Vagina (tissue), 2 donors: ENCODE data around the gene CRY1. TPM values are rescaled to one million over a fixed set of nuclear protein-coding genes. Genes with fewer than 3 reads are reported as not detected.
"Not testable (repeated sequence)": the region's sequence is repeated elsewhere in the genome, so short reads cannot be mapped to it uniquely, and the experiment has no call there.

Experiments used
- DNase-seq, 2 donors: peaks; one replicate each; pipeline ENCODE4 v3.0.0-alpha.2; 2017; ENCODE audit errors: extremely low spot score in 2 of 2
- H3K27ac ChIP-seq: fragments of 200-600 bp; sonication (generic); one replicate; pipeline ENCODE4 v1.5.1; 2019
- H3K27me3 ChIP-seq: fragments of 200-600 bp; sonication (generic); one replicate; pipeline ENCODE4 v1.5.1; 2019
- H3K36me3 ChIP-seq, 2 donors: fragments of 200-600 bp; sonication (generic); one replicate each; pipeline ENCODE4 v1.5.1; 2017 to 2019
- H3K4me1 ChIP-seq: fragments of 200-600 bp; sonication (generic); one replicate; pipeline ENCODE4 v1.5.1; 2019
- H3K4me3 ChIP-seq, 2 donors: fragments of 200-600 bp; sonication (generic); 1 replicate in 1 of 2; 2 replicates in 1 of 2; pipeline ENCODE4 v1.5.1; 2016 to 2019
- H3K9me3 ChIP-seq: fragments of 200-600 bp; sonication (generic); one replicate; pipeline ENCODE4 v1.5.1; 2019
- POLR2A ChIP-seq, 2 donors: fragments of 450-650 bp; IDR thresholded peaks; one replicate each; pipeline ENCODE4 v1.6.1; 2017; ENCODE audit warnings: antibody characterized with exemption in 2 of 2, mild to moderate bottlenecking in 2 of 2, moderate library complexity in 2 of 2
- POLR2AphosphoS5 ChIP-seq, 2 donors: sonication (generic); formaldehyde crosslinking; IDR thresholded peaks; one replicate each; pipeline ENCODE4 v1.9.0; 2017; ENCODE audit warnings: antibody characterized with exemption in 2 of 2, mild to moderate bottlenecking in 2 of 2, low read depth in 1 of 2; ENCODE audit not compliant: insufficient read depth in 1 of 2
- intact Hi-C: fragments of 100-400 bp; cut with DNase I; formaldehyde crosslinking; loops from one replicate; pipeline ENCODE4 v1.15.1; 2023
- total RNA-seq: library from RNA; depleted of rRNA; stranded (reverse); fragments of >200 nt; gene quantifications from one replicate; pipeline ENCODE4 v1.2.3, GENCODE V29; 2016
- TF ChIP-seq, protein P1 (sequence below), 3 experiments: fragments of 450-650 bp in 2 of 3; fragments of 200-600 bp in 1 of 3; sonication (generic) in 1 of 3; IDR thresholded peaks; one replicate each; pipeline ENCODE4 v1.5.1; 2017 to 2019; ENCODE audit warnings: antibody characterized with exemption in 3 of 3, mild to moderate bottlenecking in 2 of 3, moderate library complexity in 2 of 3

Gene CRY1
- total RNA-seq, 1 donor from 2014 or later = 18.7 TPM

DNA sequence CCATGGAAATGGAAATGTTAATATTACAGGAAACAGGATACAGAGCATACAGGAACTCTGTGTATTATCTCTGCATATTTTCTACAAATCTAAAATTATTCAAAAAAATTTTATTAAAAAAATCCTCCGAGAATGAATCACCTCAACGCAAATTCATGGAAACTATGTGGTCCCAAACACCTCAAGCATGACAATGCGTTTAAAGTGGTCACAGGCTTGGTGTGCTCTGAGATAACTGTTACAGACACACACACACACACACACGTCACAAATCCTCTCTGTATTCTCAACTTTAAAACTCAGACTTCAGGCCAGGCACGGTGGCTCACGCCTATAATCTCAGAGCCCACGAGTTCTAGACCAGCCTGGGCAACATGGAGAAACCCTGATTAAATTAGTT lies 61.1 kb downstream of the CRY1 start:
- H3K27ac ChIP-seq = no peak overlapping the region
- TF ChIP-seq, protein P1, sequence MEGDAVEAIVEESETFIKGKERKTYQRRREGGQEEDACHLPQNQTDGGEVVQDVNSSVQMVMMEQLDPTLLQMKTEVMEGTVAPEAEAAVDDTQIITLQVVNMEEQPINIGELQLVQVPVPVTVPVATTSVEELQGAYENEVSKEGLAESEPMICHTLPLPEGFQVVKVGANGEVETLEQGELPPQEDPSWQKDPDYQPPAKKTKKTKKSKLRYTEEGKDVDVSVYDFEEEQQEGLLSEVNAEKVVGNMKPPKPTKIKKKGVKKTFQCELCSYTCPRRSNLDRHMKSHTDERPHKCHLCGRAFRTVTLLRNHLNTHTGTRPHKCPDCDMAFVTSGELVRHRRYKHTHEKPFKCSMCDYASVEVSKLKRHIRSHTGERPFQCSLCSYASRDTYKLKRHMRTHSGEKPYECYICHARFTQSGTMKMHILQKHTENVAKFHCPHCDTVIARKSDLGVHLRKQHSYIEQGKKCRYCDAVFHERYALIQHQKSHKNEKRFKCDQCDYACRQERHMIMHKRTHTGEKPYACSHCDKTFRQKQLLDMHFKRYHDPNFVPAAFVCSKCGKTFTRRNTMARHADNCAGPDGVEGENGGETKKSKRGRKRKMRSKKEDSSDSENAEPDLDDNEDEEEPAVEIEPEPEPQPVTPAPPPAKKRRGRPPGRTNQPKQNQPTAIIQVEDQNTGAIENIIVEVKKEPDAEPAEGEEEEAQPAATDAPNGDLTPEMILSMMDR (IDR thresholded peaks at IDR 0.05) = no peak
- TF ChIP-seq POLR2A (IDR thresholded peaks at IDR 0.05) = no peak
- TF ChIP-seq POLR2AphosphoS5 (IDR thresholded peaks at IDR 0.05; ENCODE audit: insufficient read depth in 1 of 2, low read depth in 1 of 2) = no peak
- no peaks in the 10 kb centered on the region for H3K9me3 ChIP-seq
- H3K27me3 ChIP-seq = no peaks in the 10 kb centered on the region
- H3K36me3 ChIP-seq = no peaks in the 10 kb centered on the region
- H3K4me3 ChIP-seq = no peak overlapping the region
- intact Hi-C loops = no loop called here
- peaks cover 43% of the 10 kb centered on the region for H3K4me1 ChIP-seq
- DNase-seq = no peak

GRCh38 chr12:107031061-107031460 lies 62.3 kb downstream of the CRY1 start:
- Histone ChIP-seq H3K4me1 (peaks cover 55% of the 10 kb centered on the region), H3K36me3 (no peaks in the 10 kb centered on the region), H3K4me3 (no peak overlapping the region), H3K27me3 (no peaks in the 10 kb centered on the region), H3K9me3 (no peaks in the 10 kb centered on the region), H3K27ac (no peak overlapping the region)
- no peak for DNase-seq
- TF ChIP-seq POLR2AphosphoS5 (IDR thresholded peaks at IDR 0.05; ENCODE audit: insufficient read depth in 1 of 2, low read depth in 1 of 2) (no peak), POLR2A (IDR thresholded peaks at IDR 0.05) (no peak)
- TF ChIP-seq, protein P1 (IDR thresholded peaks at IDR 0.05) = no peak
- intact Hi-C loops = no loop called here

DNA sequence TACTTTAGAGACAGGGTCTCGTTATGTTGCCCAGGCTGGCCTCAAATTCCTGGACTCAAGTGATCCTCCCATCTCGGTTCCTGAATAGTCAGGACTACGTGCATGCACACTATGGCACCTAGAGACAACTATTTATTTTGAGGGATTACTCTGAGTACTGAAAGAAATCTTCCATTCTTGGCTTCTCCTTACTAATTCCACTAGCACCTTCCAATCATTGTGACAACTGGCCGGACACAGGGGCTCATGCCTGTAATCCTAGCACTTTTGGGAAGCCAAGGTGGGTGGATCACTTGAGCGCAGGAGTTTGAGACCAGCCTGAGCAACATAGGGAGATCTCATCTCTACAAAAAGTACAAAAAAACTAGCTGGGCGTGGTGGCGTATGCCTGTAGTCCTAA lies 64.3 kb downstream of the CRY1 start:
- H3K4me1 ChIP-seq = peaks cover 55% of the 10 kb centered on the region
- TF ChIP-seq, protein P1 (IDR thresholded peaks at IDR 0.05) = no peak
- TF ChIP-seq POLR2A (IDR thresholded peaks at IDR 0.05) (no peak), POLR2AphosphoS5 (IDR thresholded peaks at IDR 0.05; ENCODE audit: insufficient read depth in 1 of 2, low read depth in 1 of 2) (no peak)
- no peaks in the 10 kb centered on the region for H3K27me3 ChIP-seq
- H3K27ac ChIP-seq = no peak overlapping the region
- no peaks in the 10 kb centered on the region for H3K36me3 ChIP-seq
- H3K4me3 ChIP-seq = no peak overlapping the region
- intact Hi-C loops = no loop called here
- DNase-seq = no peak
- H3K9me3 ChIP-seq = no peaks in the 10 kb centered on the region

DNA sequence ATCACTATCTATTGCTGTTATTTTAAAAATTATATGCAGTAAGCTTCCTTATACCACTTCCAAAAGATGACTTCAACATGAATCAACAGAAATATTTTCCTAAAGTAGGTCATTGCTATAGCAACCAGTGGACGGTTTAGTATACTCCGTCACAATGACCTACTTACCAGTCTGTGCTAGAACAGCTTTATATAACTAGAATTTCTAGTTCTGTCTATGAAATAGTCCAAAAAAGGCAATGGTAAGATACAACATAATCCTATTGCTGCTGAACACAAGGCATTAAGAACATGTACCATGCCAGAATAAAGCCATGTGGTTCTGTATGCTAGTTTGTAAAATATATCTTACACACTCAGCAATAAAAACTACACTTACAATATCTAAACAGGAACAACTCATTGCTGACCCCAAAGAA lies 65.7 kb downstream of the CRY1 start:
- no peaks in the 10 kb centered on the region for H3K36me3 ChIP-seq
- peaks cover 55% of the 10 kb centered on the region for H3K4me1 ChIP-seq
- H3K27me3 ChIP-seq = no peaks in the 10 kb centered on the region
- H3K9me3 ChIP-seq = no peaks in the 10 kb centered on the region
- intact Hi-C loops = no loop called here
- peak overlapping the region; percentile 91 for H3K27ac ChIP-seq
- TF ChIP-seq, protein P1 (IDR thresholded peaks at IDR 0.05) = no peak
- TF ChIP-seq POLR2AphosphoS5 (IDR thresholded peaks at IDR 0.05; ENCODE audit: insufficient read depth in 1 of 2, low read depth in 1 of 2) = peak in 1 of 2 donors; percentile 99
- H3K4me3 ChIP-seq = no peak overlapping the region
- no peak for DNase-seq

DNA sequence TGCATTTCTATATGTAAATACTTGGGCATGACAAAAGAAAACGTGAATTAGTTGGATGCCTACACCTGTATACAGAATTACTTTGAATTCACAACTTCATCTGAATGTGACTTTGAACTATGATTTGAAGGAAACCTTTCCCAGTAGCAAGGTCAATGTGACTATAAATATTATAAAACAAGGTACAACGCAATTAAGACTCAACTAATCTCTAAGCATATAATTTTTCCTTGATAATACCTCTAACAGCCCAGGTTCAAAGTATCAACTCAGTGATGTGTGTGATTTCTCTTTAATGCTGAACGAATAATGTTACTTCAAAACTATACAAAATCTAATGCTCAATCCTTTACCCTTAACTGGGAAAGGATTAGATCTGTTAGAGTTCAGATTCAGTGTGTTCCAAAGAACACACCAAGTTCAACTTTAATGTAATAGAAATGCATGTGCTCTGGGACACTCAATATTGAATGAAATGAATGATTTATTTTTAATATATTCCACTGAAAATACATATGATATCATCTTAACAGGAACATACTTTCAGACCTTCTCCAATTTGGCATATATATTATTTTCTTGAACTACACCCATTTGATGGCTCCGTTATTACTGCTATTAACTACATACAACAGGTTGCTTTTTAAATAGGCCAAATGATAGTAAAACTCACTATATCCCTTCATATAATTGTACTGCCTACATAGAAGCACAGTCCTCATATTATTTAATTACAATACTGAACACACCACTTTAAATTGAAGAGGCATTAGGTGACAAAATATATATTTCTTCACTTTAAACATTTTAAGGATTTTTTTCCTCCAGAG lies 66.3 kb downstream of the CRY1 start:
- H3K27ac ChIP-seq = peak overlapping the region; percentile 91

DNA sequence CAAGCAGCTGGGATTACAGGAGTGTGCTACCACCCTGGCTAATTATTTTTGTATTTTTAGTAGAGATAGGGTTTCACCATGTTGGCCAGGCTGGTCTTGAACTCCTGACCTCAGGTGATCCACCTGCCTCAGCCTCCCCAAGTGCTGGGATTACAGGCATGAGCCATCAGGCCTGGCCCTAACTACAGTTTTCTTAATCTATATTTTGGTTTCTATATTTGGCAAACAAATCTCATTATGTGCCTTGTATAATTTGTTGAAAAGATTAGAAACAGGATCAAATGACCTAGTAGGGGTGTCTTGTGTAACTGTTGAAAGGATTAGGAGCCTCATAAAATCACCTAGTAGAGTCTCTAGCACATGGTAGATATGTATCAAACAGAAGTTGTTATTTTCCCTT lies 67.0 kb downstream of the CRY1 start:
- peaks cover 49% of the 10 kb centered on the region for H3K4me1 ChIP-seq
- intact Hi-C loops = not testable (repeated sequence)
- H3K27ac ChIP-seq = peak overlapping the region; percentile 91

More for the DNA sequence above, 66.3 kb downstream of the CRY1 start:
- Histone ChIP-seq H3K9me3 (no peaks in the 10 kb centered on the region), H3K27me3 (no peaks in the 10 kb centered on the region), H3K4me1 (peaks cover 55% of the 10 kb centered on the region), H3K4me3 (no peak overlapping the region), H3K36me3 (no peaks in the 10 kb centered on the region)
- DNase-seq = no peak
- no peak for TF ChIP-seq POLR2A (IDR thresholded peaks at IDR 0.05)
- no peak for TF ChIP-seq POLR2AphosphoS5 (IDR thresholded peaks at IDR 0.05; ENCODE audit: insufficient read depth in 1 of 2, low read depth in 1 of 2)
- TF ChIP-seq, protein P1 (IDR thresholded peaks at IDR 0.05) = no peak
- intact Hi-C loops = no loop called here

More for the DNA sequence above, 67.0 kb downstream of the CRY1 start:
- H3K36me3 ChIP-seq, H3K4me3 ChIP-seq, H3K9me3 ChIP-seq, DNase-seq, H3K27me3 ChIP-seq: not testable (repeated sequence)
